Posterior cingulate gyrus (tissue), 11 donors: ENCODE data around the gene CHCHD5.

Experiments used
- DNase-seq, 10 donors: peaks; one replicate each; pipeline versions ENCODE4 v3.0.0 to v3.0.0-alpha.2; 2020 to 2021; ENCODE audit warnings: mixed read lengths in 3 of 10
- intact Hi-C: fragments of 100-400 bp; cut with DNase I; formaldehyde crosslinking; loops from one replicate; pipeline ENCODE4 v1.15.1; 2023

Gene CHCHD5

DNA sequence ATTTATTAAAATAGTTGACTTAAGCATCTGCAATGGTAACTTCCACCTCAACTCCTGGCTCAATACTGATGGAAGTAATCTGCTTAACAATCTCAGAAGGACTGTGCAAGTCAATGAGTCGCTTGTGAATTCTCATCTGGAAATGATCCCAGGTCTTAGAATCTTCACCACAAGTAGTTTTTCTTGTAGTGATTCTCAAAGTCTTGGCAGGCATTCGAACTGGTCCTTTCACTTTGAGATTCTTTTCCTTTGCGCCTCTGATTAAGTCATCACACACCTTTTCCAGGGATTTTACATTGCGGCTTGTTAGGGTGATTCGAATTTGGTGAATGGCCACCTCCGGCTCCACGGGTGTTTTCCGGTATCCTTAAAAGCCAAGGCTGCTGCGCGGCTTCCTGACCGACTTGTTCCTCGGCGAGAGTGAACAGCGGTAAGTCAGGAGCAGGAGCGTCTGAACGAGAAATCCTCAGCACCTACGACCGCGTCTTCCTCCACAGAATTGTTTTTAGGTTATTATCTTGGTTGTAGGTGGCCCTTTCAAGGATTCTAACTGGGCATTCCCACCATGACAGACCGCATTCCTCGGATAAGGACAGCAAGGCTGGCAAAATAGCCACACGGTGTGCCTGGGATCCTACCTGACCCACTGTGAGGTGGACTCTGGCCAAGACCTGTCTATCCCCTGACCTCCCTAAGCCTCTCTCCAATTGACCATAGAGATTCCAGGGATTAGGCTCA is 37.5 kb downstream of the CHCHD5 start:
- DNase-seq, result peak in 1 of 10 donors; percentile 24
- intact Hi-C loops, result loop anchor here (10.0 kb wide), 1 partner anchor 323 kb away; no protein-coding TSS in a partner anchor

DNA sequence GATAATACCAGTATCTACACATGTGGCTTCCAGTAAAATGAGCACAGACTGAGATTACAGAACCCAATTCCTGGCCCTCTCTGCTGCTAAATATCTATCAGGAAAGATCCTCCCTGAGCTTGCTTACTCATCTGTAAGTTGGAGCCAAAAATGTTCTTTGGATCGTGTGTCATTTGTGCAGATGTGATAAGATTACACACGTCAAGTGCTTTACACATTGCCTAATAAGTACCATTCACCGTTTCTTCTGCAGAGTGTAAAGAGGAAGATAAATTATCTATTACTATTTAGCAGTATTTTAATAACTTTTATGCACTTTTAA is 38.1 kb downstream of the CHCHD5 start:
- intact Hi-C loops, result loop anchor here (10.0 kb wide), 1 partner anchor 322 kb away; no protein-coding TSS in a partner anchor
- DNase-seq, result no peak

DNA sequence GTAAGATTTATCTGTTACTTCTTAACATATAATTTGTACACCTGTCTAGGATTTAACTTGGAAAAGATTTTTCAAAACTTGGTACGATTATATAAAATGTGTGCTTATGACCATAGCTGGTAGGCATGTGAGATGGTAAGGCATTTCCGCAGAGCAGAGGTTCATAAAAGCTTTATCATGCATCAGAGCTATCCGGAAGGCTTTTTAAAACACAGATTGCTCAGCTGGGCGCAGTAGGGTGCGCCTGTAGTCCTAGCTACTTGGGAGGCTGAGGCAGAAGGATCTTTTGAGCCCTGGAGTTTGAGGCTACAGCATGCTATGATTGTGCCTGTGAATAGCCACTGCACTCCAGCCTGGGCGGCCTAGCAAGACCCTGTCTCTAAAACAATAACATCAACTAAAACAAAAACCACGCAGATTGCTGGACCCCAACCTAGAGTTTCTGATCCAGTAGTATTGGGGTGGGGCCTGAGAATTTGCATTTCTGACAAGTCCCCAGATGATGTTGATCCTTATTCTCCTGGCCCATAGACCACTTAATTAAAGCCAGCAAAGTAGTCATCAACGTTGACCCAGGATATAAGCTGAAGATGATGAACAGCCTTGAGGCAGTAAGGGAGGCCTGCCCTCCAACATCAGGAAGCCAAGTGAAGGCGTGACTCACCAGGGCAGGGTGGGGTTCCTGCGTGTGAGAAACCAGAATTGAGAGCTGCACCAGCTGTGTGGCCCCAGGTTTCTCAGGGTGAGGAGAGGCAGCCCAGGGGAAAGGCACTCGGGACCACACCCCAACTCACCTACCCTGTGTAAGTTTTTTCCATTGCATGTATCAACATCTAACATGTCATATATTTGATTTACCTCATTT is 39.7 kb downstream of the CHCHD5 start:
- no peak for DNase-seq
- intact Hi-C loops, result loop anchor here (10.0 kb wide), 1 partner anchor 321 kb away; no protein-coding TSS in a partner anchor

DNA sequence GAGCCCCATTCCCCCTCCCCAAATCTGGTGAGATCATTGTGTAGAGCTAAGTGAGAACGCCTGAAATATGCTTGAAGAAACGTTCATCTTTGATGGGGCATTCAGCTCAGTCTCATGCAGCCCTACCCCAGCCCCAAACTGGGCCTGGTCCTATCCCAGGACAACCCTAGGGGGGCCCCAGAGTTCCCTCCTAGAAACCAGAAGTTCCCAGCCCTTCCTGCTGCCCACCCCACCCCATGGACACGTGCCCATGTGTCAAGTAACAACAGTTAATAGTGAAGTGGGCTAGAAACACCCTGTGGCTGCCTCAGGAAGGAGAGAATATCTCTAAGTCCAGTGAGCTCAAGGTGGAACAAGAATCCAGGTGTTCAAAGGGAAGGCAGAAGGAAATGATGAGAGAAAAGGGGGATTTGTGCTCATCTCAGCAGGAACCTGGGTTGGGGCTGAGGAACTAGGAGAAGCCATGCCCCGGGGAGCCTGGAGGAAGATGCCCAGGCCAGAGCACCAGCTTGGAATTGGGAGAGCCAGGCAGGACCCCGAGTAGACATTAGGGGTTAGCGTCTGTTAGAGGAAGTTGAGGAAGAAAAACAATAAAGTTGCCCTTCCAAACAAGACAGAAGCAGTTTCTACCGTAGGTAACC is 41.2 kb downstream of the CHCHD5 start:
- intact Hi-C loops, result loop anchor here (1.0 to 10.0 kb wide), 3 partner anchors 66 to 319 kb away; no protein-coding TSS in a partner anchor
- DNase-seq, result no peak

DNA sequence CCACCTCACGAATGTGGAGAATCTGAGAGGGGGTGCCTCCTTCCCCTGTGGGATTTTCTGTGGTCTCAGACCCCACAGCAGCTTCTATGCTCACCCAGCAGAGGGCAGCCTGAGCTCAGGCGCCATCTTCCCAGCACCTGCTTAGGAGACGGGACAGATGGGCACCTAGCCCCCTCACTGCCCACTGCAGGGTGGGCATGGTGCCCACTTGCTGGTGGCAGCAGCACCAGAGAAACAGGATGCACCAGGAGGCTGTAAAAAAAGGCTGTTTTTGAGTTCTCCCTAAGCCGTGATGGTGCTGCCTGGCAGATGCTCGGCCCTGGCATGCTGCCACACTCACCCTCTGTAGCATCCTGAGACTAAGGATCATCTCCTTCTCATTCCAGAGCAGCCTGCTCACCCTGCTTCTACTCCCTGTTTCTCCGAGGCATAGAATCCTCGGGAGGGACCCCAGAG is 42.2 kb downstream of the CHCHD5 start:
- DNase-seq, result peak; percentile 64 to 95 (median 79)
- intact Hi-C loops, result loop anchor here (1.0 to 10.0 kb wide), 3 partner anchors 65 to 318 kb away; no protein-coding TSS in a partner anchor

DNA sequence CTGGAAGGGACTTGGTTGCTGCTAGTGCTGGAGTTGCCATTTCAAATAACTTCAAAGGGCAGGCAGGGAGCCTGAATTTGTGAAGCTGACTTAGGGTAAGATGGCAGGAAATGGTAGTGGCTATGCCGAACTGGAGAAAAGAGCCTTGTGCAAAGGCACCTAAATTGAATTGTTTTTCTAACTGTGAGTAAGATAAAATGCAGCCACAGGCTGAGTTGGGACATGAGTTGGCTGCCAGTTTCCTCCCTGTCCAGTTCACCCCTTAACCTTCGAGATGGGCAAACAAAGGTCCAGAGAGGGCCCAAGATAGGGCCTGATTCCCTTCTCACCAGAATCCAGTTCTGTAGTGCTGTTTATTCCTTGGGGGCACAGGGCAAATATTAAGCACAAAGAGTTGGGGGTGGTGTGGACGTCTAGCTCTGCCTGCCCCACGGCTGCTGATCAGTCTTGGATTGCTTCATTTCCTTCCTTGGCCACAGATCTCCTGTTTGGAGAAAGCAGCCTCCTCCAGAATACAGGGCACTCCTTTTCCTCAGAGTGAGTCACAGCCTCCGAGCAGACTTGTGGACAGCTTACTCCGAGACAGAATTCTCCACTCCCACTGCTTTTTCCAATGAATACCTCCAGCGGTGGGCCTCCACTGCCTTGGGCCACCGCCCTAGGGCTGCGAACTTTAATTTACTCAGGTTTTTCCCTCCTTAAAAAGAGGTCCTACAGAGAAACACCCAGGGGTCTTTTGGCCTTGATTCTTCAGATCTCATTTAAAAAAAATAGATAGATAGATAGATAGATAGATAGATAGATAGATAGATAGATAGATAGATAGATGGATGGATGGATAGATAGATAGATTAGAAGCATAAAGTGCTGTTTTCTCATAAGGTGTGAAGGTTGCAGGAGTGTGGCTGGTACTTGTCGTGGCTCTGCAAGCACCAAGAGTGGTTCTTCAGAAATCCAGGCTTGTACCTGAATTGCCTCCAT is 42.9 kb downstream of the CHCHD5 start:
- peak in 6 of 10 donors; percentile 19 to 92 (median 38) for DNase-seq
- intact Hi-C loops, result loop anchor here (10.0 kb wide), 1 partner anchor 317 kb away; no protein-coding TSS in a partner anchor

DNA sequence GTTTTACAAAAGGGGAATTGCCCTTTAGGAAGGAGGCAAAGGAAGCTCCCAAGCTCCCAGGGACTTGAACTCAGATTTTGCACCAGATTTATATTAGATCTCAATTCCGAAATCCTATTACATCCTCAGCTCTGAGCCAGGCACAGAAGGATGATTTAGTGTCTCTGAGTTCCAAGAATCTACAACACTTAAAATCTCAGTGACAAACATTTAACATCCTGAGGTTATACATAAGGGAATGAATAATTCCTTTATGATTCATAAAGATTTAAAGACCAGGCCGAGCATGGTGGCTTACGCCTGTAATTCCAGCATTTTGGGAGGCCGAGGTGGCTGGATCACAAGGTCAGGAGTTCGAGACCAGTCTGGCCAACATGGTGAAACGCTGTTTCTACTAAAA is 44.8 kb downstream of the CHCHD5 start:
- DNase-seq, result no peak
- intact Hi-C loops, result loop anchor here (10.0 kb wide), 1 partner anchor 316 kb away; no protein-coding TSS in a partner anchor

DNA sequence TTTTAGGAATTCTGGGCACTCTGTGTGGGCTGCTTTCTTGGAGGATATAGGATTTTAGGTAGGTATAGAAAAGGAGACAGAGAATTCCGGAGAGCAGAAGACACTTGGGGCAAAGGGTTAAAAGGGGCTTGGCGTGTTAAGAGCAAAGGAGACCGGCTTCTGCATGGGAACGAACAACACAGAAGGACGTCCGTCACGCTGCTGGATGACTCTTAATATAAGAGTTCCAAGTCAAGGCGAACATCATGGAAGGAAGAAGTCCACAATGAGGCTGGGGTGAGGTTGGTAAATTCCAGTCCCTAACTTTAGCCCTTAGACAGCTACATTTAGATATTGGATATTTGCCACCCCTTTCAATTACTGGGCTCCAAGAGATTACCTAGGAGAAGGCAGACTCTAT is 45.4 kb downstream of the CHCHD5 start:
- DNase-seq, result no peak
- intact Hi-C loops, result loop anchor here (10.0 kb wide), 1 partner anchor 315 kb away; no protein-coding TSS in a partner anchor

DNA sequence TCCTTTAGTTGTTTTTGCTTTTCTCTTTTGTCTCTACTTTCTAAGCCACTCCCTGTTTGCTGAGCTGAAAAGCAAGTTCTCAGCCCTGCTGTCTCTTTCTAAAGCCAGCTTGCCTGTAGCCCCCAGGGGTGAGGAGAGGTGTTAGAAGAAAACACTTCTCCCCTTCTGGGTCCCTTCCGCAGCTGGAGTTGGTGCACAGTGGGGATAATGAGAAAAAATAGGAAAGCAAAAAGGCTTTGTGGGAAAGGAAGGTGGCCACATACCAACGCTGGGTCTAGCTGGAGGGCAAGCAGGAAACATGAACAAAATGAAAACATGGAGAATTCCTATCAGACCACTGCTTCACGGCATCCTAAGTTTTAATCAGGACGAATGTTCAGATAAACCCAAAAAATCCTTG is 45.9 kb downstream of the CHCHD5 start:
- intact Hi-C loops, result no loop called here
- DNase-seq, result no peak

DNA sequence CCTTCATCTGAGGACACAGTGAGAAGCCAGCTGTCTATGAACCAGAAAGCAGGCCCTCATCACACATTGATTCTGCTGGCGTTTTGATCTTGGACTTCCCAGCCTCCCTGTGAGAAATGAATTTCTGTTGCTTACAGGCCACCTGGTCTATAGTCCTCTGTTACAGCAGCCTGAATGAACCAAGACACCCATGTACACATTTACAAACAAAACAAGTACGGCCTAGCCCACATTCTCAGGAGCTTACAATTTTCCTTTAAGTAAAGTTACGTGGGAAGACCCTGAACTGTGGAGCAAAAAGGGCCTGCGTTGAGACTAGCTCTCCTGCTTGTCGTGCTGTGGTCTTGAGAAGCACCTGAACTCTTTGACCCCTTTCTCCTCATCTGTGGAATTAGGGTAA is 49.3 kb downstream of the CHCHD5 start:
- intact Hi-C loops, result no loop called here
- DNase-seq, result no peak

DNA sequence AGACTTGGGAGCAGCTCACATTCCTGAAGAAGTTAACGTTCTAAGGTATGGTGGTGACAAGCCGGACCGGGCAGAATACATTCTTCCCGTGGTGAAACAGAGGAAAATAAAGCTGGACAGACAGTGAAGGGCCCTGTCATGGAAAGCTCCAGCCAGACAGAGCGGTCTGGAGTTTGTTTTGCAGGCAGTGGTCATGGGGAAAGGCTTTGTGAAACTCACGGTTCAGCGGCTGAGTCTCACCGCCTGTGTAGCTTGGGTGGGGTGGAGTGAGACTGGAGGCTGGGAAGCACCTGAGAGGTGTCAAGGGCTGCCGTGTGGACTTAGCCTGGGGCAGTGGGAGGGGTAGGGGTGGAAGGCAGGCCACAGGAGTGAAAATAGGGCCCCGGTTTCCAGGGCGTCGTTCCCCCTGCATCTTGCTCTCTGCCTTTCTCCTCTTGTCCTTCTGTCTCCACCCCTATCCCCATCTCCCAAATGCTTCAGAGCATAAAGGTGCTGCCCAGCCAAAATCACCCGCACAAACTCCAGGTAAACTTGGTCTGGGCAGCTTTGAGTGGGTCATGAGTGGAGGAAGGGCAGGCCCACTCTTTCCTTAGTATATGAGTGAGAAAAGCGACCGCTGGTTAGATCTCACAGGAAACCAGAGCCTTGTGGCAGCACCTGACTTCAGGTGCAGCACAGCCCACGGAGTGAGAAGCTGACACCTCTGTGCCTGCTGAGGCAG is 49.9 kb downstream of the CHCHD5 start:
- intact Hi-C loops, result no loop called here
- DNase-seq, result peak in 1 of 10 donors; percentile 68

DNA sequence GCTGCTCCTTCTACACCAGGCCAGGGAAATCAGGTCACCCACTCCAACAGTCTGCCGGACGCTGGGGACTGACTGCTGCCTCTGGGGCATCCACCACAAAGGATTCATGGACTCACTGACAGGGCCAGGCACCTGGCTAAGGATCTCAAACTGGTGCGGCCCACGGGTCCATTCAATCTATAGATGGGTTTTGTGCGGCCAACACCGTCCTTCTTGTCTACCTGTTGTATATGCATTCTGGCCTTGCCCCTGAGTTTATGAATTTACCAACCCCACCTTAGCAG is 50.4 kb downstream of the CHCHD5 start:
- peak in 1 of 10 donors; percentile 71 for DNase-seq

DNA sequence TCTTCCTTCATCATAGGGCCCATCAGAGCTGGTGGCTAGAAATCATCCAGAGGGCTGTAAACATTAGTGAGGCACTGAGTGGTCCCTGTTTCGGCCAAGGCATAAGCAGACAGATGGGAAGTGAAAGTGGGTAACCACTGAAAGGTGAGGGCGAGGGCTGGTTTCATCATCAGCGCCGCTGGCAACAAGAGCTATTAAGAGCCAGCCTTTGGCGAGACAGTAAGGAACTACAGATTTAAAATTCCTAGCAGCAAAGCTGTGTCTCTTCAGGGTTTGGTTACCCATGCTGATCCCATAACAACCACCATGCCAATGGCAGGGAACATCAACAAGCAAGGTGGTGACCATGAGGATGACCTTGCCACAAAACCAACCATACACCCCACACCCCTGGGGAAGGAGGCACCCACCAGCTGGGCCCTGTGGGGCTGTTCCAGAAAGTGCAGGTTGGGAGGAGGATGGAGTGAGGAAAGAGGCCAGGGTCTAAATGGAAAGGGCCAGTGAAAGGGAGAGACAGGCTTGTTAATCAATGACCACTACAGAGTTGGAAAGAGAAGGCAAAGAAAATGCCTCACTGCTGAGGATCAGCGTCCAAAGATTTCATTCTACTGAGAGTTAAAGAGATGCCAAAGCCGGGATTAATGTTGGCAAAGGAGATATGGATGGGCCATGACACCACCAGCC is 52.3 kb downstream of the CHCHD5 start:
- intact Hi-C loops, result no loop called here
- DNase-seq, result no peak

More for the DNA sequence above, 50.4 kb downstream of the CHCHD5 start:
- intact Hi-C loops, result no loop called here

DNA sequence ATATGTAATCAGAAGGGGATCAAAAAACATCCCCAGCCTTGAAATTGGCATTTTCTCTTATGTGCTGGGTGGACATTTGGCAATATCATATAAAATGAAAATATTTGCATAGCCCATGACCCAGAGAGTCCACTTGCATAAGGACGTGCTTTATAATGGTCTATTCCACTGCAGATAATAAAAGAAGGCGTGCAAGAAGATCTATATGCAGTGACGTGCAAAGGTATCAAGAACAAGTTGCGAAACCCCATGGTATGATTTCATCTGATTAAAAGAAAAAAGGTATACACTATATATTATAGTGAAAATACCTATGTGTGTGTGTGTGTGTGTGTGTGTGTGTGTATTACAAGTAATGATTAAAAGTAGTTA is 52.9 kb downstream of the CHCHD5 start:
- intact Hi-C loops, result no loop called here
- no peak for DNase-seq
